Activated naive CD8-positive, alpha-beta T cell treated with anti-CD3 and anti-CD28 coated beads for 36 hours (primary cell): Measurements from ENCODE around the gene GREM2. TPM values are rescaled to one million over a fixed set of nuclear protein-coding genes. Genes with fewer than 3 reads are reported as not detected.

ENCODE experiments used
- DNase-seq: peaks from one replicate; pipeline ENCODE4 v3.0.0; 2021
- H3K27ac Mint-ChIP-seq: one replicate; pipeline ENCODE4 v1.8.0; 2022; ENCODE audit warnings: mild to moderate bottlenecking, moderate library complexity, mixed read lengths
- H3K27me3 Mint-ChIP-seq: one replicate; pipeline ENCODE4 v1.8.0; 2022; ENCODE audit warnings: mild to moderate bottlenecking, mixed read lengths
- H3K36me3 Mint-ChIP-seq: one replicate; pipeline ENCODE4 v1.8.0; 2021; ENCODE audit warnings: mild to moderate bottlenecking, mixed read lengths
- H3K4me1 Mint-ChIP-seq: one replicate; pipeline ENCODE4 v1.8.0; 2021; ENCODE audit warnings: mixed read lengths
- H3K4me3 Mint-ChIP-seq: one replicate; pipeline ENCODE4 v1.8.0; 2022; ENCODE audit warnings: mild to moderate bottlenecking, moderate library complexity, mixed read lengths
- H3K9me3 Mint-ChIP-seq: one replicate; pipeline ENCODE4 v1.8.0; 2022; ENCODE audit warnings: mixed read lengths
- total RNA-seq, 2 experiments: library from RNA; stranded (reverse); gene quantifications; one replicate each; pipeline ENCODE4 v1.2.3, GENCODE V29; 2021

The GREM2 gene
- total RNA-seq, 2 experiments from 2014 or later: not detected

DNA sequence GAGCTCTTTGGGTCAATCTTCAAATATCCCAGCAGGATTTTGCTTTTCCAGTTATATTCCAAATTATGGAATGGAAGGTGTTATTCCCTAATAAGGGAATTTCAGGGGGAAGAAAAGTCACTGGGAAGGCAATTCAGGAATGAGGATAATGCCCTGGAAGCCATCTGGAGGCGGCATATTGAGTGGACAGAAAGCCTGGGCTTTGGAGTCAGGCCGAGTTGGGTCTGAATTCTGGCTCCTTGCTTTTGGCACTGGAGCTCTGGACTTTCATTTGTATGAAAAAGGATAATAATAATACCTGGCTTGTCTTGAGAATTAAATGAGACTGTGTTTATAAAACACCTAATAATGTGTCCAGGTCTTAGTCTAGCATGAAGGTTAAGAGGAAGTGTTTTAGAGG lies 16.5 kb downstream of the GREM2 start:
- Mint-ChIP-seq H3K36me3 (no peaks in the 10 kb centered on the region), H3K4me3 (no peak overlapping the region), H3K4me1 (no peaks in the 10 kb centered on the region), H3K27me3 (peaks cover 4% of the 10 kb centered on the region), H3K27ac (no peak overlapping the region), H3K9me3 (no peaks in the 10 kb centered on the region)
- no peak for DNase-seq

DNA sequence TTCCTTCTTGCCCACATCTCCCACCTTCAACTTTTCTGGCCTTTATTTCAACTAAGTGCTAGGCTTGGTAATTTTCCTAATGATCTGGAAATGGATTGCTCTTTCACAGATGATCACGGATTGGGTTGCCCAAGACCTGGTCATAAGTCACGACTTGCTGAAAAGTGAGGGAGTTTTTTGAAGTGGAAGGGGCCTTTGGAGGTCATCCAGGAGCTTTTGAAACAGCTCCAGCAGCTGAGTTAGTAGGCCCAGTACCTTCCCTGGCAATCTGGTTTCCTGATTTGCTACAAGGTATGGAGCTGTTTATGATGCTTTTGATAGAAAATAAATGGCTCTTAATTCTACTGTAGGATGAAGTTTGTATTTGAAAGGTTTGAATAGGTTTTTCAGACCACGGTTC lies 20.4 kb downstream of the GREM2 start:
- Mint-ChIP-seq H3K27ac (no peak overlapping the region), H3K4me1 (no peaks in the 10 kb centered on the region), H3K9me3 (no peaks in the 10 kb centered on the region), H3K36me3 (no peaks in the 10 kb centered on the region), H3K27me3 (peaks cover 4% of the 10 kb centered on the region), H3K4me3 (no peak overlapping the region)
- DNase-seq: no peak

DNA sequence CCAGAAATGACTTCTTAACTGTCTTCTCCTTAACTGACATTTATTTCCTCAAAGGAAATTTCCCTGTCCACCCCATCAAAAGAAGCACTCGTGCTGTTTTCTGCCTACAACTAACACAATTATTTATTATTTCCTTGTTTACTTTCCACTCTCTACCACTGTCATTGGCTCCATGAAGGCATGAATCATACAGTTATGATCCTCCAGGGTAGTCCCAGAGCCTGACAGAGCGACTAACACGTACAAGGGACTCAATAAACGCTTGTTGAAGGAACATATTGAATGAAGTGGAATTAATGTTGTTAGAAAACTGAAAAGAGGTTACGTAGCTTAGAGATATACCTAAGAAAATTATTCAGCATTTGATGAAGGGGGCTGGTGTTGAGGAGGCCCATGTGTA lies 20.9 kb downstream of the GREM2 start:
- H3K4me1 Mint-ChIP-seq: no peaks in the 10 kb centered on the region
- DNase-seq: no peak
- H3K27me3 Mint-ChIP-seq: peaks cover 4% of the 10 kb centered on the region
- H3K9me3 Mint-ChIP-seq: no peaks in the 10 kb centered on the region
- no peak overlapping the region for H3K27ac Mint-ChIP-seq
- H3K4me3 Mint-ChIP-seq: no peak overlapping the region
- no peaks in the 10 kb centered on the region for H3K36me3 Mint-ChIP-seq

DNA sequence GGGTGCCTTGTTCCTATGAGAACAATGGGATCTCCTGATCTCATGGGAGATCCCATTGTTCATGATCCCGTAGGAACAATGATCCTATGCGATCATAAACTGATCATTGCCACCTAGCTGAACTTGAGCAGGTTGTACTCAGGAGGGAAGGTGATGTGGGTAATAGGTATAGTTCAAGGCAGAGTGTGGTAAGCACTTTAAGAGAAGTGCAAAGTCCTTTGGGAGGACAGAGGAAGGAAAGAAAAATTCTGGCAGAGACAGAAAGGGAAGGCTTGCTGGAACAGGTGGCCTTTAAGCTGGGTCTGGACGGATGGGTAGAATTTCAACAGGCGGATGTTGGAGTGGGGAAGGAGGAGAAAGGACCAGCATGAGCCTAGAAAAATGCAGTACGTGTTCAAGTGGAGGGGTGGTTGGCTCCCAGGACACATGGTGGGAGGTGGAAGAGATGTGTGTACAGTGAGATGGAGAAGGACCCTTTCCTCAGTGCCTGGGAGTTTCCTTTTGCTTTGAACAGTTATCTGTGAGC lies 22.3 kb downstream of the GREM2 start:
- Mint-ChIP-seq H3K27ac (no peak overlapping the region), H3K36me3 (no peaks in the 10 kb centered on the region)

DNA sequence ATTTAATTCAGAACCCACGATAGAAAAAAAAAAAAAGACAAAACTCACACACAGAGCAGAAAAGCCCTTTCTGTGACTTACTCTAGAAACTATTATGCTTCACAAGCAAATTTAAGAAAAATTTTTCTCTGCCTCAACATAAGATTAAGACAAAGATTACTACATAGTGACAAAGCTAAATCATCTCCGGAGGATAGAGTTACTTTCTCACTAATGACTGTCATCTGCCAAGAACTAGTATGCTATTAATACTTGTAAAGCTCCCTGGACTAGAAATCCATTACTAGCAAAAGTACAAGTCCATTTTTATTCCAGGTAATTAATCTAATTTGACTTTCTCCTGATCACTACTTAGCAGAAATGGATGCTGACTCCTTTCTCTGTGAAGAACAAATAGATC lies 25.9 kb downstream of the GREM2 start:
- Mint-ChIP-seq H3K36me3 (no peaks in the 10 kb centered on the region), H3K9me3 (no peaks in the 10 kb centered on the region), H3K4me3 (no peak overlapping the region), H3K27me3 (no peaks in the 10 kb centered on the region), H3K27ac (no peak overlapping the region), H3K4me1 (no peaks in the 10 kb centered on the region)
- no peak for DNase-seq

More for the DNA sequence above, 22.3 kb downstream of the GREM2 start:
- Mint-ChIP-seq H3K27me3 (no peaks in the 10 kb centered on the region), H3K4me3 (no peak overlapping the region), H3K9me3 (no peaks in the 10 kb centered on the region), H3K4me1 (no peaks in the 10 kb centered on the region)
- no peak for DNase-seq

DNA sequence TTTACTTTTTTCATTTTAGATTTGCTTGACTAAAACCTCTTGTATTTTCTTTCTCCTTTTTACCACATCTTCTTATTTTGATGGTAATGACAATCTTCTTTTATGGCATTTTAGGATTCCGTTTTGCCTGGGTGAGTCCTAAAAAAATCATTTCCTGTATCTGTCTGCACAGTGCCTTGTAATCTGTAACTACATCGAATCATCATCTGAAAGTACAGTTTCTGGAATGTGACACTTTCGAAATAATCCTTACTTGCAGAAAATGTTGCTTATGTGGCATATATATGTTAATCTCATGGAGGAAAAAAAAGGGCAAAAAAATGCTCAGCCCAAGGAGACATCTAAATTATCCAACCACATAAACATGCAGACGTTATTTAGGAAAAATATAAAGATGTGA lies 29.0 kb downstream of the GREM2 start:
- Mint-ChIP-seq H3K4me3 (no peak overlapping the region), H3K4me1 (no peaks in the 10 kb centered on the region), H3K36me3 (no peaks in the 10 kb centered on the region), H3K9me3 (no peaks in the 10 kb centered on the region), H3K27ac (no peak overlapping the region), H3K27me3 (no peaks in the 10 kb centered on the region)
- DNase-seq: no peak

DNA sequence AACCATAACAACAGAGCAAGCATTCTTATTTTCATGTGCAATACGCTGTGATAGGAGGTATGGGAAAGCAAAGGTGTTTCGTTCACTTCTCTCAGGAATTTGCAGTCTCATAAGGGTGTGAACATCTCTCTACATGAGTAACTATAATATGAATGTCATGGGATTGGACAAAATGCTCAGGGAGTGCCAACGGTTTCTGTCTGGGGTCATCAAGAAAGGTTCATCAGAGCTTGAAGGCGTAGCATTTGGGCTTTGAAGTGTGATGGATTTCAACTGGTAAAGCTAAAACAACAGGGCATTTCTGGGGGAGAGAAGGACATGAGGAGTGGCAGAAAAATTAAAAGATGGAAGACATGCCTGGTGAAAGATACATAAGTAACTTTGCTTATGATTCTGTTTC lies 32.4 kb downstream of the GREM2 start:
- no peak overlapping the region for H3K4me3 Mint-ChIP-seq
- H3K27me3 Mint-ChIP-seq: no peaks in the 10 kb centered on the region
- H3K27ac Mint-ChIP-seq: no peak overlapping the region
- no peaks in the 10 kb centered on the region for H3K36me3 Mint-ChIP-seq
- no peak for DNase-seq
- H3K9me3 Mint-ChIP-seq: peaks cover 2% of the 10 kb centered on the region
- H3K4me1 Mint-ChIP-seq: peaks cover 13% of the 10 kb centered on the region

DNA sequence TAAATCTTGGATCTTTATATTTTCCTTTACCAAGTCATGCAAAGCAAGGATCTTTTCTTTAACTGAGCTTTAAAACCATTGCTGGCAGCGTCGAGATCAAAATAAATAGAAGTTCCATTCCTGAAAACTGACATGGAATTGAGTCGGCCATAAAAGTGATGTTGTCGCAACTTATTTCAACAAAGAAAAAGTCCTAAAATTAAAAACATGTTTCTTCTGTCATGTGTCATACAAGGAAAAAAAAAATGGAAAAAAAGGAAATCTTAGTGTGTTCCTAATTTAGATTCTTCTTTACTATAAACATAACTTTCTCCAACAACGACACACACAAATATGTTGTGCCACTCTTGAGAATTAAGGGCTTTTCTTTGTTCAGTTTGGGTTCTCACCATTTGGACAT lies 34.9 kb downstream of the GREM2 start:
- Mint-ChIP-seq H3K9me3 (peaks cover 2% of the 10 kb centered on the region), H3K27me3 (no peaks in the 10 kb centered on the region), H3K4me1 (peaks cover 13% of the 10 kb centered on the region), H3K36me3 (no peaks in the 10 kb centered on the region), H3K4me3 (no peak overlapping the region), H3K27ac (no peak overlapping the region)
- no peak for DNase-seq

DNA sequence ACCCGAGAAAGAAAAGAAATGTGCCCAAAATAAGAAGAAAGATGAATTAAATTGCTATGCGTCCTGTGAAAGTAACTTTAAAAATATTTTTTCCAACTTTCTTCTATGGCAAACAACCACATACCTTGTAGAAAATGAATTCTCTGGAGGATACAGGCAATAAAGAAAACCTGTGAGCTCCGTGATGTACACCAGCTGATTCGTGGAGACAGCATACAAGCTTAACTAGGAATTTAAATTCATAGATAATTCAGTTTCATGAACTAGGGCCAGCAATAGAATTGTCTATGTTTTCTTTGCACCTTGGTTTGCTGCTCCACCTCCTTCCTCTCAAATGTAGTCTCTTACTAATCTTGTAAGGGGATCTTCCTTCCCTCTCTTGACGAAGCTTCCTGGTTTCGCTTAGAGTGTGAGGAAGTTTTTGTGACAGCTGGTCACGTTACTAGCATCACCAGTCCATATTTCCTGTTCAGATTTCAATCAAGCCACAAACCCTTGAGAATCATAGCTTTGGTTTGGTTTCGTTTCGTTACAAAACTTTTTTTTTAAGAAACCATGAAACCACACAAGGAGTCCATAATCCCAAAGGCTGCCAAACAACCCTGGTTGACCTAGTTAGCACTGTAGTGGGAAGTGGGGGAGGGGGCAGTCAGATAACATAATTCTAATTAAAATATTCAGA lies 35.8 kb downstream of the GREM2 start:
- H3K4me3 Mint-ChIP-seq: peak overlapping the region; percentile 34
- no peaks in the 10 kb centered on the region for H3K27me3 Mint-ChIP-seq
- peaks cover 13% of the 10 kb centered on the region for H3K4me1 Mint-ChIP-seq
- DNase-seq: peak; percentile 3
- H3K9me3 Mint-ChIP-seq: peaks cover 2% of the 10 kb centered on the region
- H3K27ac Mint-ChIP-seq: peak overlapping the region; percentile 45
- H3K36me3 Mint-ChIP-seq: no peaks in the 10 kb centered on the region

DNA sequence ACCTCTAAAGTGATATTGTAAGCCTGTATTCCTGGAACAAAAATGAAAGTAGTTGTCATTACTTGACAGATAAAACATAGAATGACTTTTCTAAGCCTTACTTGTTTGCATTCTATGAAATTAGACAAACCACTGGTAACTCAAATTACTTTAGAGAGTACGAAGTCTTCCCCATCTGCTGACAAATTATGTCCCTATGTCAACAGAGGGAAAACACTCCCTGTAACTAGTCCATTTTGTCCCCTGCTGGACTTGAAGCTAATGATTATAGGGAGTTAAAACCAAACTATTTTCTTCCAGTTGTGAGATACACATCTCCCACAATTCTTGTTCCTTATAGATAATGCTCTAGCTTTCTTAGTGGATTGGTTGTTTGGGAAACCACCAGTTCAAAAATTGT lies 39.6 kb downstream of the GREM2 start:
- Mint-ChIP-seq H3K4me1 (peaks cover 13% of the 10 kb centered on the region), H3K27ac (no peak overlapping the region), H3K36me3 (no peaks in the 10 kb centered on the region), H3K9me3 (peaks cover 2% of the 10 kb centered on the region), H3K27me3 (no peaks in the 10 kb centered on the region), H3K4me3 (no peak overlapping the region)
- DNase-seq: no peak

DNA sequence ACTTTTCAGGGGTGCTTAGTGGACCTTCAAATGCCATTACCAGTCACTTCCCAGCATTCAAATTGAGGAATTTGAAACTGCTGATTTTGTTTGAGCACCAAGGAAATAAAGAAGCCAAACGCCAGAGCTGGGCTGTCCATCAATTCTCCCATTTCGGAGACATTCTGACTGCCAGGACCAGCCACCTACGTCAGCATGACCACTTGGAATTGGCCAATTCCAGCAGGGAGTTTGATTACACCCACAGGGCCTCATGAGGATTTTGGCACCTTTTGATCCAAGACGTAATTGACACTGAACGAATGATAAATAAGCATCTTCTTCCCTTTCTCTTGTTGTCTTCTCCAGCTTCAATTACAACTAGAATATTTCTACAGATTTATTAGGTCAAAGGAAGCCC lies 40.2 kb downstream of the GREM2 start:
- no peak for DNase-seq
- Mint-ChIP-seq H3K9me3 (peaks cover 2% of the 10 kb centered on the region), H3K4me1 (peaks cover 9% of the 10 kb centered on the region), H3K36me3 (no peaks in the 10 kb centered on the region), H3K27me3 (no peaks in the 10 kb centered on the region), H3K27ac (no peak overlapping the region), H3K4me3 (no peak overlapping the region)

DNA sequence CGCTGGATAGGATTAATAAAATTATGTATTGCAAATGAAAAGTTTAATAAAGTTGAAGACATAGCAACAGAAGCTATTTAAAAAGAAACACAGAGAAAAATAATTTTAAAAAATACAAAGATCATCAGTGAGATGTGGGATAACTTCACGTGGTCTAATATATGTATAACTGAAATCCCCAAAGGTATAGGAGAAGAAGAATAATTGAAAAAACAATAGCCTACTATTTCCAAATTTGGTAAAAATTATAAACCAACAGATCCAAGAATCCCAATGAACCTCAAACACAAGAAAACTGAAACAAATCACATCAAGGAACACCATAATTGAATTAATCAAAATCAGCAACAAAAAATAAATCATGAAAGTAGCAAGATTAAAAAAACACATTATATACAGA lies 44.9 kb downstream of the GREM2 start:
- DNase-seq: no peak
- H3K9me3 Mint-ChIP-seq: no peaks in the 10 kb centered on the region
- H3K4me1 Mint-ChIP-seq: no peaks in the 10 kb centered on the region
- no peaks in the 10 kb centered on the region for H3K27me3 Mint-ChIP-seq
- H3K4me3 Mint-ChIP-seq: no peak overlapping the region
- no peak overlapping the region for H3K27ac Mint-ChIP-seq
- H3K36me3 Mint-ChIP-seq: no peaks in the 10 kb centered on the region

DNA sequence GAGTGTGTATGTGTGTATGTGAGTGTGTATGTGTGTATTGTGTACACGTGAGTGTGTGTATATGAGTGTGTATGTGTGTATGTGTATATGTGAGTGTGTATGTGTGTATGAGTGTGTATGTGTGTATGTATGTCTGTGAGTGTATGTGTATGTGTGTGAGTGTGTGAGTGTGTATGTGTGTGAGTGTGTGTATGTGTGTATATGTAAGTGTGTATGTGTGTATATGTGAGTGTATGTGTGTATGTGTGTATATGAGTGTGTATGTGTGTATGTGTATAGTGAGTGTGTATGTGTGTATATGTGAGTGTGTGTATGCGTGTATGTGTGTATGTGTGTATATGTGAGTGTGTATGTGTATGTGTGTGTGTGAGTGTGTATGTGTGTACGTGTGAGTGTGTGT lies 49.2 kb downstream of the GREM2 start:
- no peak for DNase-seq
- H3K36me3 Mint-ChIP-seq: no peaks in the 10 kb centered on the region
- H3K9me3 Mint-ChIP-seq: peaks cover 2% of the 10 kb centered on the region
- no peak overlapping the region for H3K4me3 Mint-ChIP-seq
- H3K27me3 Mint-ChIP-seq: no peaks in the 10 kb centered on the region
- no peak overlapping the region for H3K27ac Mint-ChIP-seq
- no peaks in the 10 kb centered on the region for H3K4me1 Mint-ChIP-seq

DNA sequence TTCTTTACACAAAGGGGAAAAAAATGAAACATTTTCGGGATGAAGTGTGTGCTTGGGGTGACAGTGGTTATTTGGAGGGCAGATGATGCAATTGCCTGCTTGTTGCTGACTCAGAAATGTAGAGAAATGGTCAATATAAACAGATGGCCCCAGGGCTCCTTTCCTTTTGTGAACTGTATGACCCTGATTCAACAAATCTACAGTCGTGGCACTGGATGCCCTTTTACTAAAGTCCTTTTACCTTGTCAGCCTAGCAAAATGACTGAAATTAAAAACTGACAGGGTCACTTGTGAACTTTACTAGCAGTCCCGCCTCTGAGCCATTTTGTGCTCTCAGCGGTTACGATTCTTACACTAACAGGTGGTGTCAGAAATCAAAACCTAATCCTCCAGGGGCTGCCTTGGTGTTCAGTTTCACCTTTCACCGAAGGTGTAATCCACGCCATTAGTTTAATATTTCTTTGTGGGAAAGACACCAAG lies 49.8 kb downstream of the GREM2 start:
- H3K27me3 Mint-ChIP-seq: no peaks in the 10 kb centered on the region

DNA sequence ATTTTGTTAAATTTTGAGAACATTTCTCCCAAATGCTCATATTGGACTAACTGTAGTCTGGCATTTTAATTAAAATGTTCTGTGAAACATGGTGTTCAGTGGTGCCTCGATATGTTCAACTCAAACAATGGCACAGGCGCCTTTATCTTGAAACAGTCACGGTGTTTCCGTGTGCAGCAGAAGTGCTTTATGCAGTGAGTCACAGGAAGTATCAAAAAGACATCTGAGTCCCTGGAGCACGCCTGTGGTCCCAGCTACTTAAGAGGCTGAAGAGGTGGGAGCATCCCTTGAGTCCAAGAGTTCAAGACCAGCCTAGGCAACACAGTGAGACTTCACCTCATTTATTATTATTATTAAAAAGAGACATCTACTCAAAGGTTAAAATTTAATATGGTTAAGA lies 52.2 kb downstream of the GREM2 start:
- no peak overlapping the region for H3K27ac Mint-ChIP-seq
- DNase-seq: no peak
- no peaks in the 10 kb centered on the region for H3K27me3 Mint-ChIP-seq
- peaks cover 2% of the 10 kb centered on the region for H3K9me3 Mint-ChIP-seq
- no peaks in the 10 kb centered on the region for H3K4me1 Mint-ChIP-seq
- no peak overlapping the region for H3K4me3 Mint-ChIP-seq
- no peaks in the 10 kb centered on the region for H3K36me3 Mint-ChIP-seq

More for the DNA sequence above, 49.8 kb downstream of the GREM2 start:
- H3K36me3 Mint-ChIP-seq: no peaks in the 10 kb centered on the region
- peaks cover 2% of the 10 kb centered on the region for H3K9me3 Mint-ChIP-seq
- H3K4me1 Mint-ChIP-seq: no peaks in the 10 kb centered on the region
- H3K27ac Mint-ChIP-seq: no peak overlapping the region
- H3K4me3 Mint-ChIP-seq: no peak overlapping the region
- DNase-seq: no peak

DNA sequence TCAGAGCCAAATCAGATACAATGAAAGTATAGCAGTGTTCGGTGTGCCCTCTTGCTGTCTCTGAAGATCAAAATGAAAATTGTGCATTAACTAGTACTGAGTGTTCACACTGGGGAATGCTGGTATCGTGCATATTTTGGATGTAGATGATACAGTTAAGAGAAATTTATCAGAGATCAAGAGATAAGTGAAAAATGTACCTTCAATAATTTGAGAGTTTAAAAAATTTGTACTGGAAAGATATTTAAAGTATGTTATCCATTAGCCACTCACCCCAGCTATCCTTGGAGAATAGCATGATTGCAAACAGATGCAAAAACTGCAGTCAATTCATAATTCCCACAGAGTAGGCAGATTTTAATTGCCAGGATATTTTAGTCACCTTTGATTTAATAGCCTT lies 56.4 kb downstream of the GREM2 start:
- no peak for DNase-seq
- H3K4me3 Mint-ChIP-seq: no peak overlapping the region
- no peaks in the 10 kb centered on the region for H3K36me3 Mint-ChIP-seq
- no peak overlapping the region for H3K27ac Mint-ChIP-seq
- H3K4me1 Mint-ChIP-seq: no peaks in the 10 kb centered on the region
- no peaks in the 10 kb centered on the region for H3K27me3 Mint-ChIP-seq
- H3K9me3 Mint-ChIP-seq: peaks cover 2% of the 10 kb centered on the region
